Measurements from ENCODE around the gene ARL5A. TPM values are rescaled to one million over a fixed set of nuclear protein-coding genes. Genes with fewer than 3 reads are reported as not detected.
A peak's percentile ranks its signal among the peaks of the same experiment; 100 is the strongest.

The ARL5A gene
- total and polyA plus RNA-seq, 9 of the 15 experiments (the other 6 are each of a cell fraction or from before 2014, with no cell fraction given), result 16.3 to 117 (median 88.4) TPM

DNA sequence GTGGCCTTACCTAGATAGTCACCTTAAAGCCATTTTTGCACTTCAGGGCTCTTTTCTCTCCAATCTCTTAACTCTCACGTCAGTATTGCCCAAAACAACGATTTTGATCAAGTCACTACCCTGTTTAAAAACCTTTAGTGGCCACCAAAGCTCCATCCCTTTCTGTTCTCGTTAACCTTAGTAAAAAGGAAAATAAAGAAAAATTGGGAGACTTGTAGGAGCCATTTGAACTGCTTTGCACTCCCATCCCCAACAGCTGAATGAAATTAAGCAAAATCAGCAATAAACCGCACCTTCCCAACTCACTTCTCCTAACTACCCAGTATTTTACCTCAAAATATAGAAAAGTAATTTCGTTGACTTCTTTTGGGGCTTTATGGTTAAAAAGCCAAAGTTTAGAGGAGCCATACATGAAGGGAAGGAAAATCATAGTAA lies 686 bp upstream of the ARL5A start (continued):
- no peak for TF ChIP-seq MITF (IDR thresholded peaks at IDR 0.05)
- no peak for TF ChIP-seq SOX6 (IDR thresholded peaks at IDR 0.05)
- TF ChIP-seq JUND (IDR thresholded peaks at IDR 0.05; ENCODE audit: borderline replicate concordance, low read depth, low read length), result no peak
- no peak for TF ChIP-seq JUND (tag; IDR thresholded peaks at IDR 0.05; ENCODE audit: borderline replicate concordance, low read depth, low read length)
- no peak for TF ChIP-seq MCM3 (IDR thresholded peaks at IDR 0.05)
- TF ChIP-seq IRF1 (CRISPR knock-in tag; IDR thresholded peaks at IDR 0.05; ENCODE audit: borderline replicate concordance), result no peak
- TF ChIP-seq, protein P1, sequence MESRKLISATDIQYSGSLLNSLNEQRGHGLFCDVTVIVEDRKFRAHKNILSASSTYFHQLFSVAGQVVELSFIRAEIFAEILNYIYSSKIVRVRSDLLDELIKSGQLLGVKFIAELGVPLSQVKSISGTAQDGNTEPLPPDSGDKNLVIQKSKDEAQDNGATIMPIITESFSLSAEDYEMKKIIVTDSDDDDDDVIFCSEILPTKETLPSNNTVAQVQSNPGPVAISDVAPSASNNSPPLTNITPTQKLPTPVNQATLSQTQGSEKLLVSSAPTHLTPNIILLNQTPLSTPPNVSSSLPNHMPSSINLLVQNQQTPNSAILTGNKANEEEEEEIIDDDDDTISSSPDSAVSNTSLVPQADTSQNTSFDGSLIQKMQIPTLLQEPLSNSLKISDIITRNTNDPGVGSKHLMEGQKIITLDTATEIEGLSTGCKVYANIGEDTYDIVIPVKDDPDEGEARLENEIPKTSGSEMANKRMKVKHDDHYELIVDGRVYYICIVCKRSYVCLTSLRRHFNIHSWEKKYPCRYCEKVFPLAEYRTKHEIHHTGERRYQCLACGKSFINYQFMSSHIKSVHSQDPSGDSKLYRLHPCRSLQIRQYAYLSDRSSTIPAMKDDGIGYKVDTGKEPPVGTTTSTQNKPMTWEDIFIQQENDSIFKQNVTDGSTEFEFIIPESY (CRISPR knock-in tag; IDR thresholded peaks at IDR 0.05), result no peak
- TF ChIP-seq HIVEP1 (CRISPR knock-in tag; IDR thresholded peaks at IDR 0.05), result no peak
- TF ChIP-seq, protein P2, sequence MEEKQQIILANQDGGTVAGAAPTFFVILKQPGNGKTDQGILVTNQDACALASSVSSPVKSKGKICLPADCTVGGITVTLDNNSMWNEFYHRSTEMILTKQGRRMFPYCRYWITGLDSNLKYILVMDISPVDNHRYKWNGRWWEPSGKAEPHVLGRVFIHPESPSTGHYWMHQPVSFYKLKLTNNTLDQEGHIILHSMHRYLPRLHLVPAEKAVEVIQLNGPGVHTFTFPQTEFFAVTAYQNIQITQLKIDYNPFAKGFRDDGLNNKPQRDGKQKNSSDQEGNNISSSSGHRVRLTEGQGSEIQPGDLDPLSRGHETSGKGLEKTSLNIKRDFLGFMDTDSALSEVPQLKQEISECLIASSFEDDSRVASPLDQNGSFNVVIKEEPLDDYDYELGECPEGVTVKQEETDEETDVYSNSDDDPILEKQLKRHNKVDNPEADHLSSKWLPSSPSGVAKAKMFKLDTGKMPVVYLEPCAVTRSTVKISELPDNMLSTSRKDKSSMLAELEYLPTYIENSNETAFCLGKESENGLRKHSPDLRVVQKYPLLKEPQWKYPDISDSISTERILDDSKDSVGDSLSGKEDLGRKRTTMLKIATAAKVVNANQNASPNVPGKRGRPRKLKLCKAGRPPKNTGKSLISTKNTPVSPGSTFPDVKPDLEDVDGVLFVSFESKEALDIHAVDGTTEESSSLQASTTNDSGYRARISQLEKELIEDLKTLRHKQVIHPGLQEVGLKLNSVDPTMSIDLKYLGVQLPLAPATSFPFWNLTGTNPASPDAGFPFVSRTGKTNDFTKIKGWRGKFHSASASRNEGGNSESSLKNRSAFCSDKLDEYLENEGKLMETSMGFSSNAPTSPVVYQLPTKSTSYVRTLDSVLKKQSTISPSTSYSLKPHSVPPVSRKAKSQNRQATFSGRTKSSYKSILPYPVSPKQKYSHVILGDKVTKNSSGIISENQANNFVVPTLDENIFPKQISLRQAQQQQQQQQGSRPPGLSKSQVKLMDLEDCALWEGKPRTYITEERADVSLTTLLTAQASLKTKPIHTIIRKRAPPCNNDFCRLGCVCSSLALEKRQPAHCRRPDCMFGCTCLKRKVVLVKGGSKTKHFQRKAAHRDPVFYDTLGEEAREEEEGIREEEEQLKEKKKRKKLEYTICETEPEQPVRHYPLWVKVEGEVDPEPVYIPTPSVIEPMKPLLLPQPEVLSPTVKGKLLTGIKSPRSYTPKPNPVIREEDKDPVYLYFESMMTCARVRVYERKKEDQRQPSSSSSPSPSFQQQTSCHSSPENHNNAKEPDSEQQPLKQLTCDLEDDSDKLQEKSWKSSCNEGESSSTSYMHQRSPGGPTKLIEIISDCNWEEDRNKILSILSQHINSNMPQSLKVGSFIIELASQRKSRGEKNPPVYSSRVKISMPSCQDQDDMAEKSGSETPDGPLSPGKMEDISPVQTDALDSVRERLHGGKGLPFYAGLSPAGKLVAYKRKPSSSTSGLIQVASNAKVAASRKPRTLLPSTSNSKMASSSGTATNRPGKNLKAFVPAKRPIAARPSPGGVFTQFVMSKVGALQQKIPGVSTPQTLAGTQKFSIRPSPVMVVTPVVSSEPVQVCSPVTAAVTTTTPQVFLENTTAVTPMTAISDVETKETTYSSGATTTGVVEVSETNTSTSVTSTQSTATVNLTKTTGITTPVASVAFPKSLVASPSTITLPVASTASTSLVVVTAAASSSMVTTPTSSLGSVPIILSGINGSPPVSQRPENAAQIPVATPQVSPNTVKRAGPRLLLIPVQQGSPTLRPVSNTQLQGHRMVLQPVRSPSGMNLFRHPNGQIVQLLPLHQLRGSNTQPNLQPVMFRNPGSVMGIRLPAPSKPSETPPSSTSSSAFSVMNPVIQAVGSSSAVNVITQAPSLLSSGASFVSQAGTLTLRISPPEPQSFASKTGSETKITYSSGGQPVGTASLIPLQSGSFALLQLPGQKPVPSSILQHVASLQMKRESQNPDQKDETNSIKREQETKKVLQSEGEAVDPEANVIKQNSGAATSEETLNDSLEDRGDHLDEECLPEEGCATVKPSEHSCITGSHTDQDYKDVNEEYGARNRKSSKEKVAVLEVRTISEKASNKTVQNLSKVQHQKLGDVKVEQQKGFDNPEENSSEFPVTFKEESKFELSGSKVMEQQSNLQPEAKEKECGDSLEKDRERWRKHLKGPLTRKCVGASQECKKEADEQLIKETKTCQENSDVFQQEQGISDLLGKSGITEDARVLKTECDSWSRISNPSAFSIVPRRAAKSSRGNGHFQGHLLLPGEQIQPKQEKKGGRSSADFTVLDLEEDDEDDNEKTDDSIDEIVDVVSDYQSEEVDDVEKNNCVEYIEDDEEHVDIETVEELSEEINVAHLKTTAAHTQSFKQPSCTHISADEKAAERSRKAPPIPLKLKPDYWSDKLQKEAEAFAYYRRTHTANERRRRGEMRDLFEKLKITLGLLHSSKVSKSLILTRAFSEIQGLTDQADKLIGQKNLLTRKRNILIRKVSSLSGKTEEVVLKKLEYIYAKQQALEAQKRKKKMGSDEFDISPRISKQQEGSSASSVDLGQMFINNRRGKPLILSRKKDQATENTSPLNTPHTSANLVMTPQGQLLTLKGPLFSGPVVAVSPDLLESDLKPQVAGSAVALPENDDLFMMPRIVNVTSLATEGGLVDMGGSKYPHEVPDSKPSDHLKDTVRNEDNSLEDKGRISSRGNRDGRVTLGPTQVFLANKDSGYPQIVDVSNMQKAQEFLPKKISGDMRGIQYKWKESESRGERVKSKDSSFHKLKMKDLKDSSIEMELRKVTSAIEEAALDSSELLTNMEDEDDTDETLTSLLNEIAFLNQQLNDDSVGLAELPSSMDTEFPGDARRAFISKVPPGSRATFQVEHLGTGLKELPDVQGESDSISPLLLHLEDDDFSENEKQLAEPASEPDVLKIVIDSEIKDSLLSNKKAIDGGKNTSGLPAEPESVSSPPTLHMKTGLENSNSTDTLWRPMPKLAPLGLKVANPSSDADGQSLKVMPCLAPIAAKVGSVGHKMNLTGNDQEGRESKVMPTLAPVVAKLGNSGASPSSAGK (IDR thresholded peaks at IDR 0.05), result 0 out of 2 replicates have a peak, but pooled peaks have one; percentile 2
- TF ChIP-seq, protein P3, sequence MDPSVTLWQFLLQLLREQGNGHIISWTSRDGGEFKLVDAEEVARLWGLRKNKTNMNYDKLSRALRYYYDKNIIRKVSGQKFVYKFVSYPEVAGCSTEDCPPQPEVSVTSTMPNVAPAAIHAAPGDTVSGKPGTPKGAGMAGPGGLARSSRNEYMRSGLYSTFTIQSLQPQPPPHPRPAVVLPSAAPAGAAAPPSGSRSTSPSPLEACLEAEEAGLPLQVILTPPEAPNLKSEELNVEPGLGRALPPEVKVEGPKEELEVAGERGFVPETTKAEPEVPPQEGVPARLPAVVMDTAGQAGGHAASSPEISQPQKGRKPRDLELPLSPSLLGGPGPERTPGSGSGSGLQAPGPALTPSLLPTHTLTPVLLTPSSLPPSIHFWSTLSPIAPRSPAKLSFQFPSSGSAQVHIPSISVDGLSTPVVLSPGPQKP (CRISPR knock-in tag; IDR thresholded peaks at IDR 0.05), result no peak
- no peak for TF ChIP-seq FOXK2 (conservative IDR thresholded peaks at IDR 0.05 in 1 of 2, IDR thresholded peaks at IDR 0.05 in 1 of 2; ENCODE audit: low read depth in 2 of 2)
- no peak for TF ChIP-seq PHF20 (IDR thresholded peaks at IDR 0.05; ENCODE audit: partially characterized antibody)

All from K562 (cell line).